Hepatocyte (in vitro differentiated cells): ENCODE results near the gene POSTN. TPM values are rescaled to one million over a fixed set of nuclear protein-coding genes. Genes with fewer than 3 reads are reported as not detected.

Source experiments
- DNase-seq: peaks from one replicate; pipeline ENCODE4 v3.0.0-alpha.2; 2016; ENCODE audit warnings: low spot score
- H2AFZ ChIP-seq: fragments of 200-600 bp; sonication (generic); 2 replicates; pipeline ENCODE4 v1.6.0; 2016; ENCODE audit warnings: antibody characterized with exemption, mild to moderate bottlenecking
- H3K27ac ChIP-seq: fragments of 200-600 bp; sonication (generic); 2 replicates; pipeline ENCODE4 v1.5.1; 2016; ENCODE audit warnings: mild to moderate bottlenecking
- H3K27me3 ChIP-seq: fragments of 200-600 bp; sonication (generic); 2 replicates; pipeline ENCODE4 v1.6.1; 2016
- H3K36me3 ChIP-seq: fragments of 200-600 bp; sonication (generic); replicated peaks from 2 replicates; pipeline ENCODE4 v1.5.1; 2016; ENCODE audit warnings: low read depth; ENCODE audit not compliant: insufficient read depth
- H3K4me1 ChIP-seq: fragments of 200-600 bp; sonication (generic); 2 replicates; pipeline ENCODE4 v1.5.1; 2016; ENCODE audit warnings: mild to moderate bottlenecking, moderate library complexity; ENCODE audit not compliant: insufficient read depth
- H3K4me2 ChIP-seq: fragments of 200-600 bp; sonication (generic); 2 replicates; pipeline ENCODE4 v1.6.0; 2016
- H3K4me3 ChIP-seq: fragments of 200-600 bp; sonication (generic); 2 replicates; pipeline ENCODE4 v1.5.1; 2016; ENCODE audit warnings: mild to moderate bottlenecking
- H3K79me2 ChIP-seq: fragments of 200-600 bp; sonication (generic); 2 replicates; pipeline ENCODE4 v1.6.0; 2017; ENCODE audit warnings: mild to moderate bottlenecking
- H3K9me2 ChIP-seq: fragments of 200-600 bp; sonication (generic); replicated peaks from 2 replicates; pipeline ENCODE4 v1.6.0; 2017; ENCODE audit warnings: mild to moderate bottlenecking; ENCODE audit not compliant: insufficient read depth
- H3K9me3 ChIP-seq: fragments of 200-600 bp; sonication (generic); 2 replicates; pipeline ENCODE4 v1.5.1; 2016; ENCODE audit warnings: low read depth, mild to moderate bottlenecking
- H4K20me1 ChIP-seq: fragments of 200-600 bp; sonication (generic); 2 replicates; pipeline ENCODE4 v1.6.0; 2016; ENCODE audit warnings: mild to moderate bottlenecking; ENCODE audit not compliant: insufficient read depth, poor library complexity, severe bottlenecking
- EZH2 ChIP-seq: fragments of 200-600 bp; sonication (generic); IDR thresholded peaks from 2 replicates; pipeline ENCODE4 v1.6.1; 2016; ENCODE audit warnings: antibody characterized with exemption, mild to moderate bottlenecking, borderline replicate concordance
- EZH2phosphoT487 ChIP-seq: fragments of 200-600 bp; sonication (generic); IDR thresholded peaks from one replicate; pipeline ENCODE4 v1.6.1; 2018; ENCODE audit warnings: antibody characterized with exemption, mild to moderate bottlenecking, low read depth, moderate library complexity; ENCODE audit not compliant: unreplicated experiment, severe bottlenecking
- WGBS: methylation state at CpG from one replicate; pipeline ENCODE4 v1.1.6; 2016; ENCODE audit warnings: low lambda C conversion rate; ENCODE audit errors: missing lambda C conversion rate; 5-methylcytosine and 5-hydroxymethylcytosine counted together
- polyA plus RNA-seq: library from polyadenylated mRNA; unstranded; fragments of >200 nt; fragmentation: Nextera tagmentation; extraction: Ambion mirVana; gene quantifications from 2 replicates; pipeline ENCODE4 v1.2.1, GENCODE V29; 2016
- total RNA-seq: library from RNA; depleted of rRNA; stranded (reverse); fragments of >200 nt; gene quantifications from 2 replicates; pipeline ENCODE4 v1.2.3, GENCODE V29; 2014
- TF ChIP-seq, protein P1 (sequence below): fragments of 200-600 bp; sonication (generic); IDR thresholded peaks from 2 replicates; pipeline ENCODE4 v1.5.1; 2016; ENCODE audit warnings: antibody characterized with exemption, mild to moderate bottlenecking; ENCODE audit not compliant: poor library complexity

Gene POSTN
- total and polyA plus RNA-seq, 2 experiments from 2014 or later, result 179 to 233 TPM

DNA sequence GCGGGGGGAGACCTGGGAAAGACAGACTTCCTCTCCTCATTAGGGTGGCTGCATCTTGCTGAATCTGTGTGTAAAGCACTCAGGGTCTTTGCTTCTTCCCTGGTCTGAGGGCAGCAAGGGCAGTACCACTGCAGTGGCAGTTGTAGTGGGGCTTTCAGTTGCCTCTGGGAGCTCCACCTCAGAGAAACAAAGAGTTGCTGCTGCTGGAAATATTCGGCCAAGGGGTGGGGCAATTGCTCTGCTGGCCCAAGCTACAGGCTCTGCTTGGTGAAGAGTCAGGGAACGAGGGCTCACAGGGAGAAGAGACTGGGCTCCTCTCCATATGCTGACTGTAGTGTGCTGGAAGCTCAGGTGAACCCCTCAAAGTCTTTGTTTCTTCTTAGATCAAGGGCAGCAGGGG, 52.5 kb downstream of the POSTN start:
- no peak overlapping the region for H3K27ac ChIP-seq
- H3K4me2 ChIP-seq, result no peak overlapping the region
- TF ChIP-seq, protein P1, sequence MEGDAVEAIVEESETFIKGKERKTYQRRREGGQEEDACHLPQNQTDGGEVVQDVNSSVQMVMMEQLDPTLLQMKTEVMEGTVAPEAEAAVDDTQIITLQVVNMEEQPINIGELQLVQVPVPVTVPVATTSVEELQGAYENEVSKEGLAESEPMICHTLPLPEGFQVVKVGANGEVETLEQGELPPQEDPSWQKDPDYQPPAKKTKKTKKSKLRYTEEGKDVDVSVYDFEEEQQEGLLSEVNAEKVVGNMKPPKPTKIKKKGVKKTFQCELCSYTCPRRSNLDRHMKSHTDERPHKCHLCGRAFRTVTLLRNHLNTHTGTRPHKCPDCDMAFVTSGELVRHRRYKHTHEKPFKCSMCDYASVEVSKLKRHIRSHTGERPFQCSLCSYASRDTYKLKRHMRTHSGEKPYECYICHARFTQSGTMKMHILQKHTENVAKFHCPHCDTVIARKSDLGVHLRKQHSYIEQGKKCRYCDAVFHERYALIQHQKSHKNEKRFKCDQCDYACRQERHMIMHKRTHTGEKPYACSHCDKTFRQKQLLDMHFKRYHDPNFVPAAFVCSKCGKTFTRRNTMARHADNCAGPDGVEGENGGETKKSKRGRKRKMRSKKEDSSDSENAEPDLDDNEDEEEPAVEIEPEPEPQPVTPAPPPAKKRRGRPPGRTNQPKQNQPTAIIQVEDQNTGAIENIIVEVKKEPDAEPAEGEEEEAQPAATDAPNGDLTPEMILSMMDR, result no peak
- TF ChIP-seq EZH2phosphoT487, result no peak
- no peak for TF ChIP-seq EZH2
- no peak overlapping the region for H2AFZ ChIP-seq
- H3K9me2 ChIP-seq, result no peaks in the 10 kb centered on the region
- no peaks in the 10 kb centered on the region for H3K9me3 ChIP-seq
- WGBS, result 83% methylated on average over 3 of the region's 3 CpGs
- DNase-seq, result no peak
- H3K79me2 ChIP-seq, result no peaks in the 10 kb centered on the region
- H3K4me1 ChIP-seq, result no peaks in the 10 kb centered on the region
- H4K20me1 ChIP-seq, result no peaks in the 10 kb centered on the region
- H3K36me3 ChIP-seq, result no peaks in the 10 kb centered on the region
- no peak overlapping the region for H3K4me3 ChIP-seq
- H3K27me3 ChIP-seq, result no peaks in the 10 kb centered on the region

DNA sequence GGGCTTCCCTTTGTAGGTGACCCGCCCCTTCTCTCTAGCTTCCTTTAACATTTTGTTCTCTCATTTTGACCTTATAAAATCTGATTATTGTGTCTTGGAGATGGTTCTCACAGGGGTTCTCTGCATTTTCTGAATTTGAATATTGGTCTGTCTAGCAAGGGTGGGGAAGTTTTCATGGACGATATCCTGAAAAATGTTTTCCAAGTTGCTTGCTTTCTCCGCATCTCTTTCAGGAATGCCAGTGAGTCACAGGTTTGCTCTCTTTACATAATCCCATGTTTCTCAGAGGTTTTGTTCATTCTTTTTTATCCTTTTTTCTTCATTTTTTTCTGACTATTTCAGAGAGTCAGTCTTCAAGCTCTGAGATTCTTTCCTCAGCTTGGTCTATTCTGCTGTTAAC, 53.6 kb downstream of the POSTN start:
- Histone ChIP-seq H3K4me3 (no peak overlapping the region), H4K20me1 (no peaks in the 10 kb centered on the region), H3K36me3 (no peaks in the 10 kb centered on the region), H3K9me3 (no peaks in the 10 kb centered on the region), H3K4me1 (no peaks in the 10 kb centered on the region), H3K4me2 (no peak overlapping the region), H3K9me2 (no peaks in the 10 kb centered on the region), H3K27me3 (no peaks in the 10 kb centered on the region), H2AFZ (no peak overlapping the region), H3K79me2 (no peaks in the 10 kb centered on the region), H3K27ac (no peak overlapping the region)
- no peak for DNase-seq
- WGBS, result 93% methylated on average over 3 of the region's 3 CpGs
- TF ChIP-seq EZH2phosphoT487 (no peak), EZH2 (no peak)
- TF ChIP-seq, protein P1, result no peak

DNA sequence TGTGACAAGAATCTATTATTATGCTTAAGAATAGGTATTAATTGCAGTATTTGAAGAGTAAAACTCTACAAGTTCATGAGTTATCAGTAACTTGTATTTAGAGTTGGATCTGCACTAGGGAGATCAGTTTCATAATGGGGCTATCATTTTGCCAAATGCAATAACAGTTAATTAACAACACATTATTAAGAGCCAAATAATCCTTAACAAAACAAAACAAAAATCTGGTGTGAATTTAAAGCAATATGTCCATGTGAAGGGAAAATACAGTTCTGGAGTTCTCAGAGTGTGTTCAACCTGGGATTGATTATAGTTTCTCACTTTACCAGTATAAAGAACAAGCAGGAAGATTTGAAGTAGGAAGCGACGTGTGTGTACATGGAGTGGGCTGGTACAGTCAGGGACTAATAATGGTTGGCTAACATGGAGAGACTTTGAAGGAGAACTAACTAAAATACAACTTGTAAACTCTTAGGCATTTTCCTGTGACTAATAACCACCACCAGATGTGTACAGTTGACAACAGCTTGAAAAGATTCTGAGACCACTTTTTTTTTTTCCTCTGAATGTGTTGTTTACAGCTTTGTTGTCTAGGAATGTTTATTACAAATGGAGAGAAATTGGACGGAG, 58.5 kb downstream of the POSTN start:
- no peaks in the 10 kb centered on the region for H3K9me2 ChIP-seq
- no peak overlapping the region for H2AFZ ChIP-seq
- H4K20me1 ChIP-seq, result no peaks in the 10 kb centered on the region
- DNase-seq, result no peak
- no peak overlapping the region for H3K4me2 ChIP-seq
- H3K27ac ChIP-seq, result peak overlapping the region; percentile 42
- H3K9me3 ChIP-seq, result no peaks in the 10 kb centered on the region
- H3K27me3 ChIP-seq, result no peaks in the 10 kb centered on the region
- no peaks in the 10 kb centered on the region for H3K36me3 ChIP-seq
- H3K79me2 ChIP-seq, result no peaks in the 10 kb centered on the region
- TF ChIP-seq, protein P1, result no peak
- TF ChIP-seq EZH2phosphoT487 (no peak), EZH2 (no peak)
- 73% methylated on average over 3 of the region's 3 CpGs for WGBS
- H3K4me3 ChIP-seq, result no peak overlapping the region
- H3K4me1 ChIP-seq, result no peaks in the 10 kb centered on the region

DNA sequence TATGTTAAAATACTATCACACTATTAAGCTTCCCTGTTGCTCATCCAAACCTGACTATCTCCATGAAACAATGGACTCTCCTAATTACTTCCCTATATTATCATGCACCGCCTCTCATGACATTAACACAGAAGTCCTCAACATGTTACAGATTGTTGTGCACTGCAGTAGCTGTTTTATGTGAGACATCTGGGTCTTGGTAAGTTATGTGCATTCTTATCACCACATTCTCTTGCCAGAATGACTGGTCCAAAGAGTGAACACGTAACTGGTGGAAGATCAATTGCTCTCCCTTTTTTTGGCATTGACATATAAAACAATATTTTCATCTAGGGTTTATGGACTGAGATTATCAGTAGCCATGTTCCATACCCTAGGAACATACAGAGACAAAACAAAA, 59.4 kb downstream of the POSTN start:
- TF ChIP-seq, protein P1, result no peak
- TF ChIP-seq EZH2 (no peak), EZH2phosphoT487 (no peak)
- DNase-seq, result no peak
- Histone ChIP-seq H2AFZ (no peak overlapping the region), H3K4me1 (no peaks in the 10 kb centered on the region), H4K20me1 (no peaks in the 10 kb centered on the region), H3K4me3 (no peak overlapping the region), H3K27me3 (no peaks in the 10 kb centered on the region), H3K79me2 (no peaks in the 10 kb centered on the region), H3K4me2 (no peak overlapping the region), H3K27ac (no peak overlapping the region), H3K9me2 (no peaks in the 10 kb centered on the region), H3K36me3 (no peaks in the 10 kb centered on the region), H3K9me3 (no peaks in the 10 kb centered on the region)
- 89% methylated on average over 2 of the region's 2 CpGs for WGBS
